GM12878 (cell line): ENCODE data around the gene RAP1B. TPM values are rescaled to one million over a fixed set of nuclear protein-coding genes. Genes with fewer than 3 reads are reported as not detected.

ENCODE experiments used
- ATAC-seq: fragments of 200-7000 bp; cut with Tn5 transposase; 3 replicates; pipeline ENCODE4 v1.9.1; 2020; ENCODE audit warnings: mild to moderate bottlenecking, moderate library complexity
- BruUV-seq: library from RNA; stranded (reverse); fragments of 400-500 nt; replicated peaks from 2 replicates; lab custom pipeline; 2021; lab: Mats Ljungman, UMichigan
- CTCF ChIA-PET: fragments of 300-600 bp; sonication (Branson Sonifier 250); formaldehyde crosslinking; extraction: SDS; loops from one replicate; lab custom pipeline; 2021; ENCODE audit warnings: inconsistent platforms; lab: Yijun Ruan, JAX
- POLR2A ChIA-PET: fragments of 350-600 bp; formaldehyde crosslinking; extraction: SDS; loops from one replicate; lab custom pipeline; 2021; ENCODE audit warnings: inconsistent platforms; lab: Charles Lee
- RAD21 ChIA-PET: fragments of 300-600 bp; sonication (Branson Sonifier 250); formaldehyde crosslinking; loops from one replicate; lab custom pipeline; 2023; ENCODE audit warnings: antibody characterized with exemption; ENCODE audit not compliant: unreplicated experiment; lab: Charles Lee
- SMC1A ChIA-PET: fragments of 300-600 bp; sonication (Branson Sonifier 250); formaldehyde crosslinking; loops from one replicate; lab custom pipeline; 2023; ENCODE audit not compliant: unreplicated experiment, uncharacterized antibody; lab: Charles Lee
- DNase-seq: peaks from one replicate; pipeline ENCODE4 v3.0.0-alpha.2; 2011; ENCODE audit warnings: low read depth, low spot score
- FAIRE-seq: peaks from 3 replicates; lab custom pipeline; 2011; peaks lifted over from hg19 to GRCh38; lab: Jason Lieb, UNC
- H2AFZ ChIP-seq: 2 replicates; pipeline ENCODE4 v1.6.0; 2011; ENCODE audit warnings: low read depth, low read length, control low read depth; ENCODE audit not compliant: control insufficient read depth
- H3K27ac ChIP-seq: 2 replicates; pipeline ENCODE4 v1.5.1; 2011; ENCODE audit warnings: control low read depth; ENCODE audit not compliant: control insufficient read depth, insufficient read depth
- H3K27me3 ChIP-seq, 2 experiments: replicated peaks in 1 of 2; 2 replicates each; pipeline versions ENCODE4 v1.6.0 to v1.6.1; 2011; ENCODE audit warnings: low read length in 1 of 2; ENCODE audit not compliant: control insufficient read depth in 2 of 2, insufficient read depth in 2 of 2
- H3K36me3 ChIP-seq, 2 experiments: 2 replicates each; pipeline ENCODE4 v1.5.1; 2011; ENCODE audit warnings: low read length in 1 of 2; ENCODE audit not compliant: control insufficient read depth in 2 of 2, insufficient read depth in 2 of 2
- H3K4me1 ChIP-seq: 2 replicates; pipeline ENCODE4 v1.6.1; 2011; ENCODE audit warnings: mild to moderate bottlenecking, low read length, moderate library complexity, mixed read lengths; ENCODE audit not compliant: control insufficient read depth, insufficient read depth
- H3K4me2 ChIP-seq: 2 replicates; pipeline ENCODE4 v1.6.0; 2011; ENCODE audit warnings: control low read depth; ENCODE audit not compliant: control insufficient read depth, insufficient read depth
- H3K4me3 ChIP-seq: fragments of 200-600 bp; sonication (generic); 2 replicates; pipeline ENCODE4 v1.5.1; 2016
- H3K79me2 ChIP-seq: 2 replicates; pipeline ENCODE4 v1.6.0; 2011; ENCODE audit warnings: low read length; ENCODE audit not compliant: control insufficient read depth, insufficient read depth
- H3K9ac ChIP-seq: 2 replicates; pipeline ENCODE4 v1.8.0; 2011; ENCODE audit warnings: low read length, control low read depth, mixed read lengths; ENCODE audit not compliant: control insufficient read depth, insufficient read depth
- H3K9me3 ChIP-seq: replicated peaks from 3 replicates; pipeline ENCODE4 v1.5.1; 2011; ENCODE audit warnings: mild to moderate bottlenecking, low read length; ENCODE audit not compliant: control insufficient read depth, insufficient read depth
- H4K20me1 ChIP-seq: 2 replicates; pipeline ENCODE4 v1.6.0; 2011; ENCODE audit not compliant: control insufficient read depth, insufficient read depth
- E4F1 ChIP-seq: fragments of 450-650 bp; IDR thresholded peaks from 2 replicates; pipeline ENCODE4 v1.6.1; 2018; ENCODE audit warnings: borderline replicate concordance, mild to moderate bottlenecking; ENCODE audit not compliant: partially characterized antibody
- ZNF622 ChIP-seq: fragments of 450-650 bp; IDR thresholded peaks from 2 replicates; pipeline ENCODE4 v1.6.1; 2017; ENCODE audit warnings: mild to moderate bottlenecking, inconsistent platforms
- WGBS: methylation state at CpG from one replicate; pipeline ENCODE4 v1.1.6; 2016; ENCODE audit warnings: low lambda C conversion rate; ENCODE audit not compliant: insufficient replicate concordance, insufficient coverage; ENCODE audit errors: missing lambda C conversion rate; 5-methylcytosine and 5-hydroxymethylcytosine counted together
- in situ Hi-C: fragments of 300-500 bp; cut with MboI; formaldehyde crosslinking; loops from 9 replicates; pipeline ENCODE4 v1.14.3; 2018; ENCODE audit warnings: mixed read lengths
- intact Hi-C: fragments of 100-400 bp; cut with micrococcal nuclease; formaldehyde crosslinking; loops from one replicate; pipeline ENCODE4 v1.14.2; 2022; ENCODE audit not compliant: unreplicated experiment
- polyA plus RNA-seq, 11 experiments: library from polyadenylated mRNA; depleted of rRNA in 4 of 11; unstranded in 6 of 11; stranded (reverse) in 5 of 11; fragments of >200 nt; fragmentation: Nextera tagmentation in 4 of 11; fragmentation: Illumina TruSeq in 1 of 11; extraction: Ambion mirVana in 4 of 11; extraction: Trizol in 1 of 11; gene quantifications; 1 replicate in 1 of 11; 2 replicates in 10 of 11; pipeline versions ENCODE4 v1.2.1 to v1.2.3, GENCODE V29; 2011 to 2016; ENCODE audit warnings: inconsistent platforms in 2 of 11, missing spikeins in 2 of 11, low read depth in 1 of 11
- total RNA-seq, 4 experiments: library from RNA; depleted of rRNA in 3 of 4; stranded (reverse); fragments of >200 nt in 3 of 4; fragmentation: Illumina TruSeq in 1 of 4; extraction: Trizol in 1 of 4; gene quantifications; 2 replicates each; pipeline versions ENCODE4 v1.2.1 to v1.2.3, GENCODE V29; 2013 to 2021

RAP1B gene
- total and polyA plus RNA-seq, 10 of the 15 experiments (the other 5 are each of a cell fraction or from before 2014, with no cell fraction given) = 88.9 to 219 (median 127) TPM

GRCh38 chr12:68638721-68639395, 28.2 kb downstream of the RAP1B start:
- FAIRE-seq (peak; percentile 13), ATAC-seq (peak; percentile 22), DNase-seq (no peak)
- Histone ChIP-seq H3K9me3 (no peaks in the 10 kb centered on the region), H3K4me2 (peak overlapping the region; percentile 7; the same call in 1 of the 2 replicates), H3K4me1 (peaks cover 17% of the 10 kb centered on the region), H3K9ac (no peak overlapping the region), H2AFZ (no peak overlapping the region), H3K27ac (peak overlapping the region; percentile 50; the same call in 1 of the 2 replicates), H3K36me3 (no peaks in the 10 kb centered on the region; a peak in 1 of 4 replicates), H3K4me3 (no peak overlapping the region), H4K20me1 (0 out of 2 replicates have a peak, but pooled peaks cover 3% of the 10 kb centered on the region), H3K27me3 (no peaks in the 10 kb centered on the region), H3K79me2 (peaks cover 95% of the 10 kb centered on the region)
- intact Hi-C loops (no loop called here), in situ Hi-C loops (no loop called here)
- CTCF ChIA-PET = interaction anchor here (0.6 to 1.7 kb wide), 4 partner anchors 9 to 23 kb away, joined by 3 to 7 read pairs (median 5); no protein-coding TSS in a partner anchor
- SMC1A ChIA-PET = interaction anchor here (0.8 to 3.3 kb wide), 15 partner anchors 10 to 280 kb away, joined by 3 to 26 read pairs (median 5); no protein-coding TSS in a partner anchor
- 18% methylated on average over 12 of the region's 12 CpGs for WGBS
- POLR2A ChIA-PET = interaction anchor here (0.6 to 2.3 kb wide), 8 partner anchors 9 to 49 kb away, joined by 3 to 12 read pairs (median 4); partner anchors contain the start of gene RAP1B
- RAD21 ChIA-PET = interaction anchor here (0.7 to 2.1 kb wide), 7 partner anchors 10 to 223 kb away, joined by 3 to 8 read pairs (median 4); partner anchors contain the start of gene RAP1B
- no TSS peak for BruUV-seq
- TF ChIP-seq ZNF622 = no peak
- no peak for TF ChIP-seq E4F1
